ENCODE measurements around the gene GTF2A1L. TPM values are rescaled to one million over a fixed set of nuclear protein-coding genes. Genes with fewer than 3 reads are reported as not detected.

GTF2A1L gene
- total RNA-seq, 1 donor from 2014 or later: 22.2 TPM

DNA sequence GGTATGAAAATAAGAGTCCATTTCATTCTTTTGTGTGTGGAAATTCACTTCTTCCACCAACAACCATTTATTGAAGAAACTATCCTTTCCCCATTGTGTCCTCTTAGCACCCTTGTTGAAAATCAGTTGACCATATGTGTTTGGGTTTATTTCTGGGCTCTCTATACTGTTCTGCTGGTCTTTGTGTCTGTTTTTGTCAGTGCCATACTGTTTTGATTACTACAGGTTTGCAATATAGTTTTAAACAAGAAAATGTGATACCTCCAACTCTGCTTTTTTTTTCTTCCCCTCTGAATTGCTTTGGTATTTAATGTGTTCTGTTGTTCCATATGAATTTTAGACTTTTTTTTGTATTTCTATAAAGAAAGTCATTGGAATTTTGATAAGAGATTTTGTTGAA is 8.4 kb downstream of the GTF2A1L start:
- H3K9me3 ChIP-seq: no peaks in the 10 kb centered on the region
- DNase-seq (ENCODE audit: low spot score in 2 of 2): no peak
- H3K27ac ChIP-seq: no peak overlapping the region
- no peaks in the 10 kb centered on the region for H3K27me3 ChIP-seq
- H3K4me3 ChIP-seq: no peak overlapping the region
- no peaks in the 10 kb centered on the region for H3K4me1 ChIP-seq
- H3K36me3 ChIP-seq: no peaks in the 10 kb centered on the region
- TF ChIP-seq, protein P1, sequence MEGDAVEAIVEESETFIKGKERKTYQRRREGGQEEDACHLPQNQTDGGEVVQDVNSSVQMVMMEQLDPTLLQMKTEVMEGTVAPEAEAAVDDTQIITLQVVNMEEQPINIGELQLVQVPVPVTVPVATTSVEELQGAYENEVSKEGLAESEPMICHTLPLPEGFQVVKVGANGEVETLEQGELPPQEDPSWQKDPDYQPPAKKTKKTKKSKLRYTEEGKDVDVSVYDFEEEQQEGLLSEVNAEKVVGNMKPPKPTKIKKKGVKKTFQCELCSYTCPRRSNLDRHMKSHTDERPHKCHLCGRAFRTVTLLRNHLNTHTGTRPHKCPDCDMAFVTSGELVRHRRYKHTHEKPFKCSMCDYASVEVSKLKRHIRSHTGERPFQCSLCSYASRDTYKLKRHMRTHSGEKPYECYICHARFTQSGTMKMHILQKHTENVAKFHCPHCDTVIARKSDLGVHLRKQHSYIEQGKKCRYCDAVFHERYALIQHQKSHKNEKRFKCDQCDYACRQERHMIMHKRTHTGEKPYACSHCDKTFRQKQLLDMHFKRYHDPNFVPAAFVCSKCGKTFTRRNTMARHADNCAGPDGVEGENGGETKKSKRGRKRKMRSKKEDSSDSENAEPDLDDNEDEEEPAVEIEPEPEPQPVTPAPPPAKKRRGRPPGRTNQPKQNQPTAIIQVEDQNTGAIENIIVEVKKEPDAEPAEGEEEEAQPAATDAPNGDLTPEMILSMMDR (IDR thresholded peaks at IDR 0.05): no peak
- intact Hi-C loops (cut with DNase I): no loop called here

DNA sequence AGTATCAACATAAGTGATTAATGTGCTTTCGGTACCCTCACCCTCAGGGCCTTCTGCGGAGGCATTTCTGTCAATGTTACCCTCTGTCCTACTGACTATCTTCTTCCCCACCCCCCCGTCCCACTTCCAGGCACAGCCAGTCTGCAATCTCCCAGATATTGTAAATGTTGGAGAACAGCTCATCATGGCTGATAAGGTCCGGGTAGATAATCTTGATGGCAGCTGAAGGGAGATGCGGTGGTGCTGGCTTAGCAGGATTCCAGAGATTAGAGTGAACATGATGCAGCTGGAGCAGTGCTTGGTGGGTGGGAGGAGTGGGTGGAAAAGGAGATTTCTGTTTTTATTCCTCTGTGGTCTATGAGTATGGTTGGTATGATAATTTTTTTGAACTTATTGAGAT is 15.5 kb downstream of the GTF2A1L start:
- Histone ChIP-seq H3K9me3 (no peaks in the 10 kb centered on the region), H3K36me3 (no peaks in the 10 kb centered on the region), H3K27ac (no peak overlapping the region), H3K4me3 (no peak overlapping the region), H3K27me3 (no peaks in the 10 kb centered on the region), H3K4me1 (no peaks in the 10 kb centered on the region)
- no peak for DNase-seq (ENCODE audit: low spot score in 2 of 2)
- TF ChIP-seq, protein P1 (IDR thresholded peaks at IDR 0.05): no peak
- intact Hi-C loops (cut with DNase I): no loop called here

DNA sequence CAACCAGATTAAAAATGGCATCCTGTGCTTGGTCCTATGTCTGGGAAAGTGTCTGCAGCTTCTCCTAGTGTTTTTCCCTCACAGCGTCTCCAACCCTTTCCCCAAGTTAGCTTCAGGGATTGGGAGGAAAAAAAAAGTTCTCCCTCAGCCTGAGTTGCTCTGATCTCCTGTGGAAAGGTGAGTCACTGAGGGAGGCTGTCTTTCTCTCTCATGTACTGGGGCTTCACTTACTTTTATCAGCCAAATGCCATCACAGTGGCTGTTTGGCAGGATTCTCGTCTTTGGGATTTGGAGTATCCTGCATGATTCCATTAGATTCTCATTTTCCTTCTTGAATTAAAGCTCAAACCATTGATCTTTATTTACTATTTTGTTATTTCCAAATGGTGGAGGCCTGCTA is 18.1 kb downstream of the GTF2A1L start:
- no peak for DNase-seq (ENCODE audit: low spot score in 2 of 2)
- Histone ChIP-seq H3K27ac (no peak overlapping the region), H3K36me3 (no peaks in the 10 kb centered on the region), H3K4me3 (no peak overlapping the region), H3K9me3 (no peaks in the 10 kb centered on the region), H3K27me3 (no peaks in the 10 kb centered on the region), H3K4me1 (no peaks in the 10 kb centered on the region)
- TF ChIP-seq, protein P1 (IDR thresholded peaks at IDR 0.05): no peak
- intact Hi-C loops (cut with DNase I): no loop called here

DNA sequence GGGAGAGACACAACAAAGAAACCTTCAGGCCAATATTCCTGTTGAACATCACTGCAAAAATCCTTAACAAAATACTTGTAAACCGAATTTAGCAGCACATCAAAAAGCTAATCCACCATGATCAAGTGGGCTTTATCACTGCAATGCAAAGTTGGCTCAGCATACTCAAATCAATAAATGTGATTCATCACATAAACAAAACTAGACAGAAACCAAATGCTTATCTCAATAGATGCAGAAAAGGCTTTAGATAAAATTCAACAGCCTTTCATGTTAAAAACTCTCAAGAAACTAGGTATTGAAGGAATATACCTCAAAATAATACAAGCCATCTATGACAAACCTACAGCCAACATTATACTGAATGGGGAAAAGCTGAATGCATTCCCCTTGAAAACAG is 20.6 kb downstream of the GTF2A1L start:
- no peaks in the 10 kb centered on the region for H3K36me3 ChIP-seq
- intact Hi-C loops (cut with DNase I): no loop called here
- no peak overlapping the region for H3K4me3 ChIP-seq
- TF ChIP-seq, protein P1 (IDR thresholded peaks at IDR 0.05): no peak
- H3K27me3 ChIP-seq: no peaks in the 10 kb centered on the region
- DNase-seq (ENCODE audit: low spot score in 2 of 2): no peak
- no peak overlapping the region for H3K27ac ChIP-seq
- H3K4me1 ChIP-seq: no peaks in the 10 kb centered on the region
- H3K9me3 ChIP-seq: no peaks in the 10 kb centered on the region

DNA sequence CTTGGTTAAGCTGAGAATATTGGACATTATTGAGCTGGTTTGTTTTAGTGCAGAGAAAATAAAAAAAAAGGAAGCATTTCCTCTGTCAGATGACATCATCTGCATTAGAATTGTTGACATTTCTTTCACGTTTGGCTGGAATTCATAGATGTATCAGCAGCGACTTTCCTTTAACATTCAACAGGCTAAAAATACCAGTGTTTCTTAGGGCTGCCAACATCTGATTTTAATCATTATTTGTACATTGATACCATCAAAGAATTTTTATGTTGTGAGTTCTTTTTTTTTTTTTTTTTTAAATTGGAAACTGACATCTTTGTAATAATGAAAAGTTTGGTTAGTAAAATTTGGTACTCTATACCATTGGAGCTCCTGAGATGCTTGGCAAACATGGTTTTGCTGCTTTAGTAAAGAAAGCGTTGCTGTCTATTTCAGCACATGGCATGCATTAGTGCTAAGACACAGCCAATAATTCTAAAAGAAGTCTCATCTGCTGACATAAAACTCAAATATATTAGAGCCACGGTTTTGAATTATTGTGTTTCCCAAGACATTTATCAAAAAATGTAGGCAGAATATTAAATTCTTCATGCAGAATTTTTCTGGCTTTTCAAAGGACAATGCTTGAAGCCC is 33.6 kb downstream of the GTF2A1L start:
- no peaks in the 10 kb centered on the region for H3K36me3 ChIP-seq
- H3K27ac ChIP-seq: no peak overlapping the region
- TF ChIP-seq, protein P1 (IDR thresholded peaks at IDR 0.05): no peak
- intact Hi-C loops (cut with DNase I): no loop called here
- H3K4me1 ChIP-seq: no peaks in the 10 kb centered on the region
- no peaks in the 10 kb centered on the region for H3K9me3 ChIP-seq
- no peaks in the 10 kb centered on the region for H3K27me3 ChIP-seq
- no peak overlapping the region for H3K4me3 ChIP-seq
- DNase-seq (ENCODE audit: low spot score in 2 of 2): no peak

DNA sequence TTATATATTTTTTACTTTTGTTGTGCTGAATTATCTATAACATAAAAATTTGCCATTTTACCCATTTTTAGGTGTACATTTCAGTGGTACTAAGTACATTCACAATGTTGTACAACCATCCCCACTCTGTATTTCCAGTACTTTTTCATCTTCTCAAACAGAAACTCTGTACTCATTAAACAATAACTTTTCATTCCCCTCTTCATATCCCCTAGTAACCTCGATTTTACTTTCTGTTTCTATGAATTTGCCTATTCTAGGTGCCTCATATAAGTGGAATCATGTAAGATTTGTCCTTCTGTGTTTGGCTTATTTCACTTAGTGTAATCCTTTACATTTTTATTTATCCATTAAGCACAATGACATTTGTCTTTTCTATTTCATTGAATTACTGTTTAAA is 51.3 kb downstream of the GTF2A1L start:
- H3K9me3 ChIP-seq: no peaks in the 10 kb centered on the region
- H3K27ac ChIP-seq: no peak overlapping the region
- peaks cover 0 to 5% of the 10 kb centered on the region in 2 donors for H3K36me3 ChIP-seq
- TF ChIP-seq, protein P1 (IDR thresholded peaks at IDR 0.05): no peak
- H3K4me3 ChIP-seq: no peak overlapping the region
- no peaks in the 10 kb centered on the region for H3K4me1 ChIP-seq
- intact Hi-C loops (cut with DNase I): no loop called here
- no peak for DNase-seq (ENCODE audit: low spot score in 2 of 2)
- H3K27me3 ChIP-seq: no peaks in the 10 kb centered on the region

Measured in ascending aorta (tissue), 2 donors.